ENCODE measurements around the gene ADISSP.
A peak's percentile ranks its signal among the peaks of the same experiment; 100 is the strongest.

Gene ADISSP
- 7.7 to 15.6 (median 10.5) reads per million in 3 donors for total RNA-seq

GRCh38 chr20:3767427-3768341 is at the start of gene ADISSP:
ADISSP (minus strand) TSS chr20:3767753; CDS start chr20:3760100, 7,653 bp downstream.
- Histone ChIP-seq H3K4me3 (ENCODE audit: insufficient read depth, low read depth, low read length, poor library complexity, severe bottlenecking) (peak within 1 kb of the TSS; percentile 75), H3K27me3 (replicated peaks; ENCODE audit: control insufficient read depth, insufficient read depth, low read length, poor library complexity, severe bottlenecking) (no peaks in the 10 kb centered on the region), H3K36me3 (ENCODE audit: control insufficient read depth, insufficient read depth, low read length) (no peaks in the 10 kb centered on the region), H3K4me1 (ENCODE audit: control insufficient read depth, insufficient read depth, low read length, poor library complexity, severe bottlenecking) (peaks cover 27% of the 10 kb centered on the region), H3K9me3 (ENCODE audit: control insufficient read depth, low read length) (no peaks in the 10 kb centered on the region), H3K27ac (ENCODE audit: insufficient read depth, low read length, poor library complexity, severe bottlenecking) (peak within 1 kb of the TSS; percentile 99)
- DNase-seq = peak; percentile 91 to 96 (median 93)

GRCh38 chr20:3815703-3816315 is 48.3 kb upstream of the ADISSP start:
- H3K27ac ChIP-seq (ENCODE audit: insufficient read depth, low read length, poor library complexity, severe bottlenecking) = peak overlapping the region; percentile 50
- no peaks in the 10 kb centered on the region for H3K27me3 ChIP-seq (replicated peaks; ENCODE audit: control insufficient read depth, insufficient read depth, low read length, poor library complexity, severe bottlenecking)
- no peaks in the 10 kb centered on the region for H3K9me3 ChIP-seq (ENCODE audit: control insufficient read depth, low read length)
- H3K4me1 ChIP-seq (ENCODE audit: control insufficient read depth, insufficient read depth, low read length, poor library complexity, severe bottlenecking) = peaks cover 61% of the 10 kb centered on the region
- H3K36me3 ChIP-seq (ENCODE audit: control insufficient read depth, insufficient read depth, low read length) = no peaks in the 10 kb centered on the region
- DNase-seq = no peak
- no peak overlapping the region for H3K4me3 ChIP-seq (ENCODE audit: insufficient read depth, low read depth, low read length, poor library complexity, severe bottlenecking)

- Histone ChIP-seq H3K27me3 (replicated peaks; ENCODE audit: control insufficient read depth, insufficient read depth, low read length, poor library complexity, severe bottlenecking) (no peaks in the 10 kb centered on the region), H3K4me1 (ENCODE audit: control insufficient read depth, insufficient read depth, low read length, poor library complexity, severe bottlenecking) (peaks cover 68% of the 10 kb centered on the region), H3K9me3 (ENCODE audit: control insufficient read depth, low read length) (no peaks in the 10 kb centered on the region), H3K36me3 (ENCODE audit: control insufficient read depth, insufficient read depth, low read length) (no peaks in the 10 kb centered on the region), H3K27ac (ENCODE audit: insufficient read depth, low read length, poor library complexity, severe bottlenecking) (peak overlapping the region; percentile 50), H3K4me3 (ENCODE audit: insufficient read depth, low read depth, low read length, poor library complexity, severe bottlenecking) (no peak overlapping the region)
- no peak for DNase-seq
These were observed 47.5 kb upstream of the ADISSP start for GRCh38 chr20:3814928-3815495.

GRCh38 chr20:3813848-3814581 is 46.5 kb upstream of the ADISSP start:
- Histone ChIP-seq H3K27me3 (replicated peaks; ENCODE audit: control insufficient read depth, insufficient read depth, low read length, poor library complexity, severe bottlenecking) (no peaks in the 10 kb centered on the region), H3K9me3 (ENCODE audit: control insufficient read depth, low read length) (no peaks in the 10 kb centered on the region), H3K36me3 (ENCODE audit: control insufficient read depth, insufficient read depth, low read length) (no peaks in the 10 kb centered on the region), H3K4me3 (ENCODE audit: insufficient read depth, low read depth, low read length, poor library complexity, severe bottlenecking) (no peak overlapping the region), H3K27ac (ENCODE audit: insufficient read depth, low read length, poor library complexity, severe bottlenecking) (peak overlapping the region; percentile 95), H3K4me1 (ENCODE audit: control insufficient read depth, insufficient read depth, low read length, poor library complexity, severe bottlenecking) (peaks cover 66% of the 10 kb centered on the region)
- peak in 1 of 3 donors; percentile 13 for DNase-seq

- Histone ChIP-seq H3K9me3 (ENCODE audit: control insufficient read depth, low read length) (no peaks in the 10 kb centered on the region), H3K36me3 (ENCODE audit: control insufficient read depth, insufficient read depth, low read length) (no peaks in the 10 kb centered on the region), H3K27me3 (replicated peaks; ENCODE audit: control insufficient read depth, insufficient read depth, low read length, poor library complexity, severe bottlenecking) (no peaks in the 10 kb centered on the region), H3K4me1 (ENCODE audit: control insufficient read depth, insufficient read depth, low read length, poor library complexity, severe bottlenecking) (peaks cover 59% of the 10 kb centered on the region), H3K27ac (ENCODE audit: insufficient read depth, low read length, poor library complexity, severe bottlenecking) (peak overlapping the region; percentile 95), H3K4me3 (ENCODE audit: insufficient read depth, low read depth, low read length, poor library complexity, severe bottlenecking) (no peak overlapping the region)
- no peak for DNase-seq
These were observed 45.7 kb upstream of the ADISSP start for GRCh38 chr20:3812975-3813847.

GRCh38 chr20:3812259-3812681 is 44.7 kb upstream of the ADISSP start:
- Histone ChIP-seq H3K27me3 (replicated peaks; ENCODE audit: control insufficient read depth, insufficient read depth, low read length, poor library complexity, severe bottlenecking) (no peaks in the 10 kb centered on the region), H3K9me3 (ENCODE audit: control insufficient read depth, low read length) (no peaks in the 10 kb centered on the region), H3K36me3 (ENCODE audit: control insufficient read depth, insufficient read depth, low read length) (no peaks in the 10 kb centered on the region), H3K4me1 (ENCODE audit: control insufficient read depth, insufficient read depth, low read length, poor library complexity, severe bottlenecking) (peaks cover 68% of the 10 kb centered on the region), H3K27ac (ENCODE audit: insufficient read depth, low read length, poor library complexity, severe bottlenecking) (peak overlapping the region; percentile 95), H3K4me3 (ENCODE audit: insufficient read depth, low read depth, low read length, poor library complexity, severe bottlenecking) (no peak overlapping the region)
- no peak for DNase-seq

- Histone ChIP-seq H3K4me1 (ENCODE audit: control insufficient read depth, insufficient read depth, low read length, poor library complexity, severe bottlenecking) (peaks cover 74% of the 10 kb centered on the region), H3K27ac (ENCODE audit: insufficient read depth, low read length, poor library complexity, severe bottlenecking) (peak overlapping the region; percentile 95), H3K9me3 (ENCODE audit: control insufficient read depth, low read length) (no peaks in the 10 kb centered on the region), H3K36me3 (ENCODE audit: control insufficient read depth, insufficient read depth, low read length) (no peaks in the 10 kb centered on the region), H3K27me3 (replicated peaks; ENCODE audit: control insufficient read depth, insufficient read depth, low read length, poor library complexity, severe bottlenecking) (no peaks in the 10 kb centered on the region), H3K4me3 (ENCODE audit: insufficient read depth, low read depth, low read length, poor library complexity, severe bottlenecking) (peak overlapping the region; percentile 44)
- peak; percentile 85 to 93 (median 87) for DNase-seq
These were observed 44.1 kb upstream of the ADISSP start for GRCh38 chr20:3811467-3812258.

- no peaks in the 10 kb centered on the region for H3K9me3 ChIP-seq (ENCODE audit: control insufficient read depth, low read length)
- H3K4me3 ChIP-seq (ENCODE audit: insufficient read depth, low read depth, low read length, poor library complexity, severe bottlenecking) = no peak overlapping the region
- H3K27ac ChIP-seq (ENCODE audit: insufficient read depth, low read length, poor library complexity, severe bottlenecking) = peak overlapping the region; percentile 39
- H3K4me1 ChIP-seq (ENCODE audit: control insufficient read depth, insufficient read depth, low read length, poor library complexity, severe bottlenecking) = peaks cover 53% of the 10 kb centered on the region
- H3K36me3 ChIP-seq (ENCODE audit: control insufficient read depth, insufficient read depth, low read length) = peaks cover 27% of the 10 kb centered on the region
- no peak for DNase-seq
- no peaks in the 10 kb centered on the region for H3K27me3 ChIP-seq (replicated peaks; ENCODE audit: control insufficient read depth, insufficient read depth, low read length, poor library complexity, severe bottlenecking)
These were observed 41.0 kb upstream of the ADISSP start for GRCh38 chr20:3808544-3808943.
